DMS79 treated with DMSO at 0.1 percent for 48 hours (cell line): ENCODE results near the gene ITIH5.

ENCODE experiments used
- DNase-seq: peaks from one replicate; lab custom pipeline; 2025; lab: John Stamatoyannopoulos, UW

Gene ITIH5

DNA sequence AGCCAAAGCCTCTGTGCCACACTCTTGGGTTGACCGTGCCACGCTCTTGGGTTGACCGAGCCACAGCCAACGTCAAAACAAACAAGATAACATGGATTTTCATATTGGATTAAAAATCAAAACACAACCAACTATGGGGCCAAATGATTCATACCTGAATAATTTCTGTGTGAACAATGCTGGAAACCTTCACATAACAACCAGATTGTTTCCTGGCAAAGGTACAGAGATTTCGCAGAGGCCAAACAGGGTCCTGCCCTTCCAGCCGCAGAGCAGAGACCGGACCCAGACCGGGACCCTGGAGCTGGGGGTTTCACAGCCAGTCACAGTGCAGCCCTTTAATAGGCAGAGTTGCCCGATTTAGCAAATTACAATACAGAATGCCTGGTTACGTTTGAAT is 40.5 kb downstream of the ITIH5 start:
- no peak for DNase-seq

- DNase-seq, result no peak
Observed at GRCh38 chr10:7625836-7626235, 40.9 kb downstream of the ITIH5 start.

DNA sequence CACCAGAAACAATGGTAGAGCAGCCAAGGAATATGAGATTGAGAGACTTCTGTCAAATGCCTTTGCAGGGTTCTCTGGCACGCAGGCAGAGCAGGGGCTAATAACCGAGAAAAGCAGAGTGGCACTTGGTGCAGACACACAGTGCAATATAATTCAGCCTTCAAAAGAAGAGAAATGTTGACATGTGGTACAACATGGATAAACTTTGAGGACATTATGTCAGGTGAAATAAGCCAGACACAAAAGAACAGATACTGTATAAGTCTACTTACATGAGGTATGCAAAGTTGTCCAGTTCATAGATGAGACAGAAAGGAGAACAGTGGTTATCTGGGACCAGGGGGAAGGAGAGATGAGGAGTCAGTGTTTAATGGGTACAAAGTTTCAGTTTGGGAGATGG is 41.8 kb downstream of the ITIH5 start:
- no peak for DNase-seq

GRCh38 chr10:7622969-7623368 is 43.8 kb downstream of the ITIH5 start:
- no peak for DNase-seq

DNA sequence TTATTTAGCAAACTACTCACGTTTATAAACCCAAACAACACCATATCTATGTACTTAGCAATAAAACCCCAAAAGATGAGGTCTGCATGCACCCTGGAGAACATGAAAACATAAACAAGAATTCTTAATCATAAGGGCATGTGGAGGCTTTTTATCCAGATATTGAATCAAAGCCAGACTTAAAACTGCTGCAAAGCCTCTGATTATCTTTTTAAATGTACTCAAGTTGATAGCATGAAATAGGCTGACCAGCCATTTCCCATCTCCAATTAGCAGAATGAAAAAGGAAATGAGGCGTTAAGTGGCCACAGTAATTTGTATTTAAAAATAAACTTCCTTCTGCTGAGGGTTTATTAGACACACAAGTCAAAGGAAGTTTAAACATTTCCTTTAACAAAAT is 48.3 kb downstream of the ITIH5 start:
- no peak for DNase-seq

- DNase-seq, result no peak
Observed at GRCh38 chr10:7611909-7612308, 54.9 kb downstream of the ITIH5 start.

GRCh38 chr10:7610651-7611389 is 55.9 kb downstream of the ITIH5 start:
- no peak for DNase-seq

DNA sequence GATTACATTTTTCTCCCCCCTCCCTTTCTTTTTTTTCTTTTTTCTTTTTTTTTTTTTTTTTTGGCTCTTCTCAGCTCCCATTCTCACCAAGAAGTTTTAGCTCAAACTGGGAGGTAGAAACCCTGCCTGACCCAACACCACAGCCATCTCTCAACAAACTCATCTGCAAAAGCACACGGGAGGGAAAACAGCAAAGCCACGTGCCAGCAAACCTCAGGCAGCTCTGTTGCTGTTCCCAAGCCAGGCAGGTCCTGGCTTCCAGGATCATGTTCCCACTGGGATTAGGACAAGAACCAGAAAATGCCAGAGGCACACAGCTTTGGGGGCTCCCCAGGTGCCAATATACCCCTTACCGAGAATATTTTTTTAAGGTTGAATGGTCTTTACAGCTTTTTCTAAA is 56.7 kb downstream of the ITIH5 start:
- no peak for DNase-seq

DNA sequence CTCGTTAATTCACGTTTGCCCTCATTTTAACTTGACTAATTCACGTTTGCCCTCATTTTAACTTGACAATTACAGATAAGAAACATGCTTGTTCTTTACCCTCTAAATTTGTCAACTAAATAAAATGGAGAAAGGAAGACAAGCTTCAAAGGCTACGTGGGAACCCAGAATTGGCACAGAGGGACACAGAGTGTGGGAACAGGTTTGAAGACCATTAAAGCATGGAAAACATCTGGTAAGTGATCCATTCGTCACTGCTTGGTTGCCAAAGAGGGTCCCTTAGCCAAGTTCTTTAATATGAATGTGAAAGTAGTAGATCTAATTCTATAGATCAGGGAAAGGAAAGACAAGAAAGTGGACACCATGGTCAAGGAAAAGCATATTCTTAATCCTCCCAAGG is 57.2 kb downstream of the ITIH5 start:
- DNase-seq, result no peak

DNA sequence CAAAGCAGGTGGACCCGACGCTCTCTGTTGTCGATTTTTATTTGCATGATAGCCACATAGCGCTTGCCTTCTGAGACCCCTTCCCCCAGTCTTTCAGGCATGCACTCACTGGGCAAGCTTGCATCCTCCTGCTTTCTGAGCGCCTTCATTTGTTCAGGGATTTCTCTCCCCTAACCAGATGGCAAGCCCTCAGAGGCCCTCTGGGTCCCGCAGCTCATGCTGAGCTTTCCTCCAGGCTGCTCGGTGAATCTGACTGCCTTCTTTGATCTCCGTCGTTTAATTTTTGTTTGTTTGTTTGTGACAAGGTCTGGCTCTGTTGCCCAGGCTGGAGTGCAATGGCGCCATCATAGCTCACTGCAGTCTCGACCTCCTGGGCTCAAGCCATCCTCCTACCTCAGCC is 58.8 kb downstream of the ITIH5 start:
- no peak for DNase-seq

DNA sequence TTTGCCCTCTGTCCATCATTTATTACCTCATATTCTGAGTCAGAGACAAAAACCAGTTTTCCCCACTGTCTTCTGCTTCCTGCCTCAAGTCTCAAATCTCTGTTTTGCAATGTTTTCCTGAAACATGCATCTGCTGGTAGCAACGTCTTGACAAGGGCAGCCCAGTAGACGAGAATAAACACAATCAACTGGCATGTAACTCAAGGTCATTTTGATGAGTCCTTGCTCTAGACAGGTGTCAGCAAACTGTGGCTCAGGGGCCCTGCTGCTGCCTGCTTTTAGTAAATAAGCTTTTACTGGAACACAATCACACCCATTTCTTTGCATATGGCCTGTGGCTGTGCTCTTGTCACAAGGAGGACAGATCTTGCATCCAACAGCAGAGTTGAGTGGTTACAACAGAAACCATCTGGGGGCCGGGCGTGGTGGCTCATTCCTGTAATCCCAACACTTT is 59.8 kb downstream of the ITIH5 start:
- no peak for DNase-seq

DNA sequence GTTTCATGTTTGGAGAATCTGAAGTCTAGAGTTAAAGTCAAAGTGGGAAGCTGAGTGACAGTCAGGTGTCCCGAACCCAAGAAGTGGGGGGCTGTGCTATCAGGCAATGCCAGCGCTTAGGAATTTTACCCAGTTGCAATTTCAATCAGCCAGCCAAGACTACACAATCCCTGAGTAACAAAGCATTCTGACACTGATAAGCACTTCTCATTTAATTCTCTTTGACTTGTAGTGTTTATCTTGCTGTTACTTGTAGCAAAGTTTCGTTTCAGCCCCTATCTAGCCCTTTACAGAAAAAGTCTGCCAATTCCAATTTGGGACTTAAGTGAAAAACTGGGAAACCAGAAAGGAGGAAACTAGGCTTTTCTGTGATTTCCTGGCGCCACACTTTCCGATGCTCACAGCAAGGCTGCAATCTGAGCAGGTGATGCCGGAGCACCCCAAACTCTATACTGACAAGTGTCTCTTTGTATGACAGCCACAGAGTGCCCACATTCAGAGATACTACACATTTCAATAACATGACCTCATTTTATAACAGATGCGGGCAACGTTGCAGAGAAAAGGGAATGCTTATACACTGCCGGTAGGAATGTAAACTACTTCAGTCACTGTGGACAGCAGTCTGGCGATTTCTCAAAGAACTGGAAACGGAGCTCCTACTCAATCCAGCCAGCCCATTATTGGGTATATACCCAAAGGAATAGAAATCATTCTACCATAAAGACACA is 61.0 kb downstream of the ITIH5 start:
- no peak for DNase-seq

GRCh38 chr10:7601023-7601656 is 65.6 kb downstream of the ITIH5 start:
- DNase-seq, result no peak

DNA sequence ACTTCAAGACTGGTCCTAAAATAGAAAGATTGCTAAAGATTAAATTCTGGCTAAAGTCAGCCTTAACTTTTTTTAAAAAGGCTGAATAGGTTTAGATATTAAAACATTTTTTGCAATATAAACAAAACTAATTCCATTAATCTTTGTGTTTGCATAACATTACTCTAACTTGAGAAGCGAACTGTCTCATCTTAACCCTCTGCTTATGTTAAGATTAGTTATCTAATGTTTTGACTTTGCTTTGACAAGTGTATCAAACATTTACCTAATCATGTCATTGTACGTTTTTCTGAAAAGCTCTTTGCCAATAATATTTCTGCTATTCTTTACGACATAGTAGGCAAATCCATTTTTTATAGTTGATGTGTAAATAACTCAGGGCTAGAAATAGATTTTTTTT is 68.0 kb downstream of the ITIH5 start:
- no peak for DNase-seq

DNA sequence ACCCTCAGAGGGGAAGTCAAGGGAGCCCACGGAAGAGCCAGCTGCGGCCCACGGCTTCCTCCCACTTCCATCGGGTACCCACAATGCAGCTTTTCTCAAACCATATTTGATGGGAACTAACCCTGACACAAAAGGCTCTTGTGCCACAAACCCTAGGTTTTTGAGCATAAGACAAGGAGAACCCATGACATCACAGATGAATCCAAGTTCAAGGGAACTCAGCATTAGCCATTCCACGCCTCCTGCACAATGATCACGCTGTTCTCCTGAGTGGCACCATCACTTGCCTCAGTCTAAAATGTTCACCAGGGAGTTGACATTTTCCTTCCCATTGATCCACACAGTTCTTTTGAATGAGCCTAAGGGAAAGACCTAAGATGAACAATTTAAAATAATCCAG is 70.4 kb downstream of the ITIH5 start:
- no peak for DNase-seq

GRCh38 chr10:7593905-7594304 is 72.9 kb downstream of the ITIH5 start:
- no peak for DNase-seq

DNA sequence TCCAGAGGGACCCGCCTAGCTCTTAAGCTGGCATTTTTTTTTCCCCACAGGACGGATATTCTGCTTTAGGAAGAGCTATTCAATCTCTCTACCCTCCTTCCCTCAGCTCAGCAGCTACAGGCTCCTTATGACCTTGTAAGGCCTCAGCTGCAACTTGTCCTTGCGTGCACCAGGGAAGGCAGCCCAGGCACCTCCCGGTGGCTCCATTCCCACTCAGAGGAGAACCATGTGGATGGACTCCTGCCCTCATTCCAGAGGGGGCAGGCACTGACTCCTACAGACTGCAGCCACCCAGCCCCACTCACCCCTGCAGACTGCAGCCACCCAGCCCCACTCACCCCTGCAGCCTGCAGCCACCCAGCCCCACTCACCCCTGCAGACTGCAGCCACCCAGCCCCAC is 73.7 kb downstream of the ITIH5 start:
- no peak for DNase-seq

DNA sequence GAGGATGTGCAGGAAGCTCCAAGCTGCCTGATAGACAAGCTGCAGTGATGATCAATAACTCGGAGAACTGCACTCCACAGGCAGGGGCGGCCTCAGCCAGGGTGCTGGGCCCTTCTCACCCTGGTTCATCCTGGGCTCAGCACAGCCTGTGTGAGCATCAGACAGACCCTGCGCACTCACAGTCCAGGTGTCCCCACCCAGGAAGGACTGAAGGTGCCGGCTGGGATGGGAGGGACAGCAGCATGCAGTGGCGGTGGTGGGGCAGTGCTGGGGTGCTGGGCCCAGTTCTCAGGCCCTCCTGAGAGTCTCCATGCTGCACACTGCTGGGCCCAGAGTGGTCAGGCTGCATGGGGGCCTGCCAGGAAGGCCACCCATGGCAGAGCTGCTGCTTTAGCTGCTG is 74.1 kb downstream of the ITIH5 start:
- DNase-seq, result no peak

GRCh38 chr10:7590271-7590670 is 76.5 kb downstream of the ITIH5 start:
- DNase-seq, result no peak

- no peak for DNase-seq
Observed at GRCh38 chr10:7589748-7590147, 77.0 kb downstream of the ITIH5 start.

DNA sequence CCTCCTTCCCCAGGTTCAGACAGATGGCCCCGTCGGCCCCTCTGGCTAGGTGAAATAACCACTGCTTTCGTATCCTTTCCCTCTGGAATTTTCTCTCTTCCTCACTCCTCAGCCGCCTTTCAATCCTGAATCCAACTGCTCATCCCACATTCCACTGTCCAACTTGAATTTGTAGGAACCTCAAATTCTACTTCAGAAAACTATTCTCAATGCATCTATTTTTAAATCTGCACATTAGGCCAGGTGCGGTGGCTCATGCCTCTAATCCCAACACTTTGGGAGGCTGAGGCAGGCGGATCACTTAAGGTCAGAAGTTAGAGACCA is 78.9 kb downstream of the ITIH5 start:
- DNase-seq, result no peak

DNA sequence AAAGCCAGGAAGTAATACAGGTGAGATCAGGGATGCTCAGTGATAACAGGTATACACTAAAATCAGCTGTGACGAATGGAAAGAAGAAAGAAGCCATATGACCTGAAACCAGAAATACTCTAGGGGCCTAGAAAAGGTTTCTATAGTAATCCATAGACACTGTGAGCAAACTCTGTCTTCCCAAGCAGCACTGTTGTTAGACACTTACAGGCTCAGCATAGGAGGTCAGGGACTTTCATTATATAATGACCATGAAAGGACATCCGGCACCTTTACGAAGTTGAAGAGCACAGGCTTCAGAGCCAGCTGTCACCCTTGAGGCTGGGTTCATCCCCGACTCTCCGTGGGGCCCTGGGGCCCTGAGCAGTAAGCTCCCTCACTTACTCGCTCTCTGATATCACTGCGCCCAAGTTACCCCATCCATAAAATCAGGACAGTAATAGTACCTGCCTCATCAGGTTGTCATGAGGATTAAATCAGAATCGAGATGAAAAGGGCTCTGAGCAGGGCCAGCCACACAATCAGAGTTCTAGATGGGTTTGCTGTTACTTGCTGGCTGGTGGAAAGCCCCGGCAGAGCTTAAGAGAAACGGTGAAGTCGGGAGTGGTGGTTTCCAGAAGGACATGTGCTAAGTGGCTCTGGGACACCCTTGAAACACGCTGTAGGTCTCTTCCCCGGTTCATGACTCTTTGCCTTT is 79.5 kb downstream of the ITIH5 start:
- no peak for DNase-seq

- DNase-seq, result no peak
Observed at GRCh38 chr10:7585228-7585627, 81.5 kb downstream of the ITIH5 start.
